Measurements from ENCODE around the gene TM6SF1. TPM values are rescaled to one million over a fixed set of nuclear protein-coding genes. Genes with fewer than 3 reads are reported as not detected.

Gene TM6SF1
- total RNA-seq, 1 donor from 2014 or later, result not detected

- H3K27ac Mint-ChIP-seq, result no peak overlapping the region
- H3K9me3 Mint-ChIP-seq (ENCODE audit: low read depth), result no peaks in the 10 kb centered on the region
- H3K4me3 Mint-ChIP-seq (ENCODE audit: low read depth), result no peak overlapping the region
- no peak for DNase-seq (ENCODE audit: low spot score, unreplicated experiment)
- TF ChIP-seq, protein P1, sequence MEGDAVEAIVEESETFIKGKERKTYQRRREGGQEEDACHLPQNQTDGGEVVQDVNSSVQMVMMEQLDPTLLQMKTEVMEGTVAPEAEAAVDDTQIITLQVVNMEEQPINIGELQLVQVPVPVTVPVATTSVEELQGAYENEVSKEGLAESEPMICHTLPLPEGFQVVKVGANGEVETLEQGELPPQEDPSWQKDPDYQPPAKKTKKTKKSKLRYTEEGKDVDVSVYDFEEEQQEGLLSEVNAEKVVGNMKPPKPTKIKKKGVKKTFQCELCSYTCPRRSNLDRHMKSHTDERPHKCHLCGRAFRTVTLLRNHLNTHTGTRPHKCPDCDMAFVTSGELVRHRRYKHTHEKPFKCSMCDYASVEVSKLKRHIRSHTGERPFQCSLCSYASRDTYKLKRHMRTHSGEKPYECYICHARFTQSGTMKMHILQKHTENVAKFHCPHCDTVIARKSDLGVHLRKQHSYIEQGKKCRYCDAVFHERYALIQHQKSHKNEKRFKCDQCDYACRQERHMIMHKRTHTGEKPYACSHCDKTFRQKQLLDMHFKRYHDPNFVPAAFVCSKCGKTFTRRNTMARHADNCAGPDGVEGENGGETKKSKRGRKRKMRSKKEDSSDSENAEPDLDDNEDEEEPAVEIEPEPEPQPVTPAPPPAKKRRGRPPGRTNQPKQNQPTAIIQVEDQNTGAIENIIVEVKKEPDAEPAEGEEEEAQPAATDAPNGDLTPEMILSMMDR (IDR thresholded peaks at IDR 0.05; ENCODE audit: unreplicated experiment), result no peak
- no peaks in the 10 kb centered on the region for H3K27me3 Mint-ChIP-seq
- no peaks in the 10 kb centered on the region for H3K36me3 Mint-ChIP-seq (ENCODE audit: insufficient read depth)
- H3K4me1 Mint-ChIP-seq (ENCODE audit: low read depth), result no peaks in the 10 kb centered on the region
Observed at GRCh38 chr15:83118968-83119367, 11.5 kb downstream of the TM6SF1 start.

DNA sequence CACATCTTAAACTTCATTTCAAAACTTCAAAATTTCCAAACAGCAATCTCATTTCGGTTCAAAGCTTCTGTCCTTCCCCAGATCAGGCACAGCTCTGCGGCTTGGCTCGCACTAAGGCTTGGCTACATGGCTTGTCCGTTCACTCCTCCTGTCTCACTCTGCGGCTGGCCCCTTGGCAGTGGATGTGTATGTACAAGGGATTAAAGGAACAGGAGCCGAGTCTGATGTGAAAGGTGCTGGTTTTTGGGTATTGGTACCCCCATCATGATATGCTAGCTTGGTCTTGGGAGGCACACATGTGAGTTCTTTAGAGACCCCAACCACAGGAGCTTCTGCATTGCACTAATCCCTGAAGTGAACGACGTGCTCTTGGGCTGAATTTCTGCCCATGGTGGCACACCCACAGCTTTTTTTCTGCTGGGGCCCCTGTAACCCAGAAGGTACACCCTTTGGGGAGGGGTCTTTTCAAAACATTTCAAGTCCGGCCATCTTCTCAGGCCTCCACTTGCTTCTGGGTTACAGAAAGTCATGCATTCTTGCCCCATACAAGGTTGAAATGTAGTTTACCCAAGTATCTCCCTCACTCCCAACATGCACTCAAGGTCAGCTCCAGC, 12.6 kb downstream of the TM6SF1 start:
- Mint-ChIP-seq H3K27ac (no peak overlapping the region), H3K4me1 (ENCODE audit: low read depth) (no peaks in the 10 kb centered on the region), H3K27me3 (no peaks in the 10 kb centered on the region), H3K4me3 (ENCODE audit: low read depth) (no peak overlapping the region), H3K36me3 (ENCODE audit: insufficient read depth) (no peaks in the 10 kb centered on the region), H3K9me3 (ENCODE audit: low read depth) (no peaks in the 10 kb centered on the region)
- DNase-seq (ENCODE audit: low spot score, unreplicated experiment), result no peak
- TF ChIP-seq, protein P1 (IDR thresholded peaks at IDR 0.05; ENCODE audit: unreplicated experiment), result no peak

DNA sequence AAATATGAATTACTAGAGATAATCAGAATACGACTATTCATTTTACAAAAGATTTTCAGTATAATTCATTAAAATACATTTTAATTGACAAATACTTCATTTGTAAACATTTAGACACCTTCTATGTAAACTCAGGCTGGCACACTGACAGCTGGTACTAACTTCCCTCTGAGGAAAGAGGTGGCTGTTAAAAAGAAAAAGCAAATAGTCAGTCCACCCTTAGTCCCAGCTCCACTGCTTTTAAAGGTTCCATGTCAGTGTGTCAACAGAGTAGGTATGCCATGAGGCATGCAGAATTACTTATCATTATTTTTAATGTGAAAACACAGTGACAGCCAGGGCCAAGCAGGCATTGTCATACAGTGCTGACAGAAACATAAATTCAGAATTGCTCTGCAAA, 16.1 kb downstream of the TM6SF1 start:
- H3K27me3 Mint-ChIP-seq, result no peaks in the 10 kb centered on the region
- no peak for DNase-seq (ENCODE audit: low spot score, unreplicated experiment)
- H3K4me1 Mint-ChIP-seq (ENCODE audit: low read depth), result no peaks in the 10 kb centered on the region
- H3K27ac Mint-ChIP-seq, result no peak overlapping the region
- TF ChIP-seq, protein P1 (IDR thresholded peaks at IDR 0.05; ENCODE audit: unreplicated experiment), result no peak
- peaks cover 2% of the 10 kb centered on the region for H3K36me3 Mint-ChIP-seq (ENCODE audit: insufficient read depth)
- no peak overlapping the region for H3K4me3 Mint-ChIP-seq (ENCODE audit: low read depth)
- no peaks in the 10 kb centered on the region for H3K9me3 Mint-ChIP-seq (ENCODE audit: low read depth)

- no peak for DNase-seq (ENCODE audit: low spot score, unreplicated experiment)
- Mint-ChIP-seq H3K27me3 (no peaks in the 10 kb centered on the region), H3K4me3 (ENCODE audit: low read depth) (no peak overlapping the region), H3K4me1 (ENCODE audit: low read depth) (no peaks in the 10 kb centered on the region), H3K27ac (no peak overlapping the region), H3K9me3 (ENCODE audit: low read depth) (no peaks in the 10 kb centered on the region), H3K36me3 (ENCODE audit: insufficient read depth) (peaks cover 4% of the 10 kb centered on the region)
- TF ChIP-seq, protein P1 (IDR thresholded peaks at IDR 0.05; ENCODE audit: unreplicated experiment), result no peak
Observed at GRCh38 chr15:83127547-83128150, 20.2 kb downstream of the TM6SF1 start.

DNA sequence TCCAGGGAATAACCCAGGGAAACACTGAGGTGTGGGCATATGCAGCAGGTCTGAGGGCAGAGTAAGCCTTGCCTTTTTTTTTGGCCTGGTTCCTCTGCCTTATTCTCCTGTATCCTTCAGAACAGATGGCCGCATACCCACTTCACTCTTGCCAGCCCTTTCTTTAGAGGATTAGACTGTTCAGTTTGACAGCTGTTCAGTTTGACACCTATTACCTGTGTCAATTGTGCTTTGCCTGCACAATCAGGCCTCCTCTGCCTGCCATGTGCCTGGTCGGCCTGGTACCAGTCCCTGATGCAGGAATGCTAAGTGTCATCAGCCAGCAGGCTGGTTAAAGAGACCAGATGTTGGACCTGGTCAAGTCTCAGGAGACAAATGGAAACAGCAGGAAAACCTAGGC, 22.3 kb downstream of the TM6SF1 start:
- no peak overlapping the region for H3K27ac Mint-ChIP-seq
- no peaks in the 10 kb centered on the region for H3K9me3 Mint-ChIP-seq (ENCODE audit: low read depth)
- TF ChIP-seq, protein P1 (IDR thresholded peaks at IDR 0.05; ENCODE audit: unreplicated experiment), result no peak
- no peak for DNase-seq (ENCODE audit: low spot score, unreplicated experiment)
- H3K27me3 Mint-ChIP-seq, result no peaks in the 10 kb centered on the region
- no peak overlapping the region for H3K4me3 Mint-ChIP-seq (ENCODE audit: low read depth)
- peaks cover 4% of the 10 kb centered on the region for H3K36me3 Mint-ChIP-seq (ENCODE audit: insufficient read depth)
- H3K4me1 Mint-ChIP-seq (ENCODE audit: low read depth), result no peaks in the 10 kb centered on the region
